Kidney glomerular epithelial cell (primary cell): ENCODE results near the gene GLA.
A peak's percentile ranks its signal among the peaks of the same experiment; 100 is the strongest.

Experiments used
- DNase-seq: peaks from one replicate; lab custom pipeline; 2025; lab: John Stamatoyannopoulos, UW

Gene GLA

GRCh38 chrX:101349193-101349562 is 58.5 kb downstream of the GLA start:
- DNase-seq = no peak

GRCh38 chrX:101348452-101349192 is 59.1 kb downstream of the GLA start, which contains the start of gene TIMM8A:
TIMM8A (minus strand) TSS chrX:101348742; CDS start chrX:101348664, 78 bp downstream.
- DNase-seq = peak; percentile 34

- DNase-seq = no peak
These were observed 59.8 kb downstream of the GLA start for GRCh38 chrX:101347859-101348451.
